Measurements from ENCODE around the gene CDHR3. TPM values are rescaled to one million over a fixed set of nuclear protein-coding genes. Genes with fewer than 3 reads are reported as not detected.
A peak's percentile ranks its signal among the peaks of the same experiment; 100 is the strongest.

CDHR3 gene
- total RNA-seq, 1 donor from 2014 or later, result 10.6 TPM

DNA sequence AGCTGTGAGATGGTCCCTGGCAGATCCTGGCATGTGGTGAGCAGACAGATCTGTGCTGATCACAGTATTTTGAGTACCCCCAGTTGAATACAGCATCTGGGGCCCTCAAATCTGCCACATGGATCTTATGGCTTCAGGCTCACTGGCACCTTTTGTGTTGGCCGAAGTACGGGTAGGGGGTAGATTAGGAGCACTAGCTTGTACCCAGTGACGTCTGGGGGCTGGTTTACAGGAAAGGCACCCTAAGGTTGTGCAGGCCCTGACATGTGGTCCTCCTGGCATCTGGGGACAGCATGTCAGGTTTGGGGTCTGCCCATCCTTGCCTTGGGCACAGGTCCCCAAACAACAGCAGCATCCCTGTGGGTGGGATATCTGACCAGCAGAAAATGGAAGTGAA, 95.9 kb downstream of the CDHR3 start:
- no peaks in the 10 kb centered on the region for H3K9me3 Mint-ChIP-seq (ENCODE audit: unreplicated experiment)

DNA sequence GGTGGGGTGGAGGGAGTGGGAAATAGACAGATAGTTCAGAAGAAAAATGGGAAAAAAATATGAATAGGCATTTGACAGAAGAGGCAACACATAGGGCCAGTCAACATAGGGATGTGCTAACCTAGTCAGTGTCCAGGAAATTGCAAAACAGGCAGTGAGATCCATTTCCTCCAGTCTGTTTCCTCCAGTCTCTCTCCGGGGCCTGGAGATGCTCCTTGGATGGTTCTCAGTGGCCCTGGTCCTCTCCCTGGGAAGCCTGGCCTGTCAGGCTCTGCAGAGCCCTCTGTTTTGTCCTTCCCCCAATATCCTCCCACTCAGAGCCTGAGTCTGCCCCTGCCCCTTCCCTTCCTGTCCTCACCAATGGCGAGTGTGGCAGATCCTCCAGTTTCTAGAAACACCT, 96.5 kb downstream of the CDHR3 start:
- H3K4me1 Mint-ChIP-seq (ENCODE audit: unreplicated experiment), result peaks cover 36% of the 10 kb centered on the region
- H3K4me3 Mint-ChIP-seq (ENCODE audit: unreplicated experiment), result no peak overlapping the region
- peaks cover 6% of the 10 kb centered on the region for H3K27me3 Mint-ChIP-seq (ENCODE audit: unreplicated experiment)
- H3K27ac Mint-ChIP-seq (ENCODE audit: unreplicated experiment), result peak overlapping the region; percentile 64
- TF ChIP-seq, protein P1, sequence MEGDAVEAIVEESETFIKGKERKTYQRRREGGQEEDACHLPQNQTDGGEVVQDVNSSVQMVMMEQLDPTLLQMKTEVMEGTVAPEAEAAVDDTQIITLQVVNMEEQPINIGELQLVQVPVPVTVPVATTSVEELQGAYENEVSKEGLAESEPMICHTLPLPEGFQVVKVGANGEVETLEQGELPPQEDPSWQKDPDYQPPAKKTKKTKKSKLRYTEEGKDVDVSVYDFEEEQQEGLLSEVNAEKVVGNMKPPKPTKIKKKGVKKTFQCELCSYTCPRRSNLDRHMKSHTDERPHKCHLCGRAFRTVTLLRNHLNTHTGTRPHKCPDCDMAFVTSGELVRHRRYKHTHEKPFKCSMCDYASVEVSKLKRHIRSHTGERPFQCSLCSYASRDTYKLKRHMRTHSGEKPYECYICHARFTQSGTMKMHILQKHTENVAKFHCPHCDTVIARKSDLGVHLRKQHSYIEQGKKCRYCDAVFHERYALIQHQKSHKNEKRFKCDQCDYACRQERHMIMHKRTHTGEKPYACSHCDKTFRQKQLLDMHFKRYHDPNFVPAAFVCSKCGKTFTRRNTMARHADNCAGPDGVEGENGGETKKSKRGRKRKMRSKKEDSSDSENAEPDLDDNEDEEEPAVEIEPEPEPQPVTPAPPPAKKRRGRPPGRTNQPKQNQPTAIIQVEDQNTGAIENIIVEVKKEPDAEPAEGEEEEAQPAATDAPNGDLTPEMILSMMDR (IDR thresholded peaks at IDR 0.05; ENCODE audit: unreplicated experiment), result no peak
- H3K9me3 Mint-ChIP-seq (ENCODE audit: unreplicated experiment), result no peaks in the 10 kb centered on the region
- DNase-seq (ENCODE audit: low spot score), result no peak
- peaks cover 4% of the 10 kb centered on the region for H3K36me3 Mint-ChIP-seq (ENCODE audit: low read depth, unreplicated experiment)

More for the DNA sequence above, 95.9 kb downstream of the CDHR3 start:
- Mint-ChIP-seq H3K36me3 (ENCODE audit: low read depth, unreplicated experiment) (peaks cover 4% of the 10 kb centered on the region), H3K4me1 (ENCODE audit: unreplicated experiment) (peaks cover 32% of the 10 kb centered on the region), H3K27ac (ENCODE audit: unreplicated experiment) (peak overlapping the region; percentile 64), H3K27me3 (ENCODE audit: unreplicated experiment) (peaks cover 6% of the 10 kb centered on the region), H3K4me3 (ENCODE audit: unreplicated experiment) (no peak overlapping the region)
- TF ChIP-seq, protein P1 (IDR thresholded peaks at IDR 0.05; ENCODE audit: unreplicated experiment), result no peak
- DNase-seq (ENCODE audit: low spot score), result no peak

DNA sequence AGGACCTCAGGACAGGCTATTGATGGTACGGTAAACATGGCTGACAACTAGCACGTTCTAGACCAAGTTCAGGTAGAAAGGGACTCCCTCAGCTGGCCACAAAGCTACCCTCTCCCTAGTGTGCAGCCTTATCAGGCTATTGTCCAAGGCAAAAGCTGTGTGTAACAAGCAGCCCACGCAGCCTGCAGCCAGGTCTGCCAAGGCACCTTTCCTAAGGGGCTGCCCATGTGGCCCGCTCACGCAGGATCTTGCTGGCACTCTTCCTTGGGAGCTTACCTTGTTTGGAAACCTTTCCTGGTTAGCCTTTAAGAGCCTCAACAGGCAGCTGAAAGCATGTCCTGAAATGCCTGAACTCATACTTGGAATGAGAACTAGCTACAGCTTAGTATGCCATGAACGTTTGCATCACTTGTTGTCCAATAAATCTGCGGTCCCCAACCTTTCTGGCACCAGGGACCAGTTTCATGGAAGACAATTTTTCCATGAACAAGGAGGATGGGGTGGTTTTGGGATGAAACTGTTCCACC, 97.4 kb downstream of the CDHR3 start:
- Mint-ChIP-seq H3K36me3 (ENCODE audit: low read depth, unreplicated experiment) (peaks cover 4% of the 10 kb centered on the region), H3K9me3 (ENCODE audit: unreplicated experiment) (no peaks in the 10 kb centered on the region), H3K27me3 (ENCODE audit: unreplicated experiment) (peaks cover 6% of the 10 kb centered on the region), H3K27ac (ENCODE audit: unreplicated experiment) (no peak overlapping the region), H3K4me1 (ENCODE audit: unreplicated experiment) (peaks cover 33% of the 10 kb centered on the region), H3K4me3 (ENCODE audit: unreplicated experiment) (no peak overlapping the region)
- no peak for DNase-seq (ENCODE audit: low spot score)
- TF ChIP-seq, protein P1 (IDR thresholded peaks at IDR 0.05; ENCODE audit: unreplicated experiment), result no peak

DNA sequence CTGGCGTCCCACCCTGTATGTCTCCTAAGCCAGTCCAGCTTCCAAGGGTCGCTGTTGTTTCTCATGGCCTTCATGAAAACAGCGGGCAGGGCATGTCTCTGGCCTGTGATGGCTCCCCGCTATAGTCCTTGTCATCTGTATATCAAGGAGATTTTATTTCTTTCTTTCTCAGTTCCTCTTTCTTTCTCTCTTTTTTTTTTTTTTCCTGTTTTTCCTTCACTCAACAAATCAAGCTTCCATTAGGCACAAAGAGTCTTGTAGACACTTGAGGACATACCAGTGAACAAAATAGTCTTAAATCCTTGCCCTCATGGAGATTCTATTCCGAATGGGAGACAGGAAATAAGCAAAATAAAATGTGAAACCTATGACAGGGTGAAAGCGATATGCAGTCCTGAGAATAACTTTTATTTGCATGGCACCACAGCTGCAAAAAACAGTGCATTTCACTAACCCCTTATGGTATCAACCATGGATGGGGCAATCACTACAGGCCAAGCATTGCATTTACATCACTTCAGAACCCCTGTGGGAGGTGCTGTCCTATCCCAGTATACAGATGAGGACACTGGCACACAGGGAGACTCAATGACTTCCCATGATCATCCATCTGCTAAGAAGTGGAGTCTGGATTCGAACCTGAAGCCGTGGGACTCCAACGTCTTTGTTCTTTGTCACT, 98.4 kb downstream of the CDHR3 start:
- DNase-seq (ENCODE audit: low spot score), result no peak
- peaks cover 4% of the 10 kb centered on the region for H3K36me3 Mint-ChIP-seq (ENCODE audit: low read depth, unreplicated experiment)
- H3K9me3 Mint-ChIP-seq (ENCODE audit: unreplicated experiment), result no peaks in the 10 kb centered on the region
- TF ChIP-seq, protein P1 (IDR thresholded peaks at IDR 0.05; ENCODE audit: unreplicated experiment), result no peak
- H3K4me3 Mint-ChIP-seq (ENCODE audit: unreplicated experiment), result peak overlapping the region; percentile 31
- H3K27me3 Mint-ChIP-seq (ENCODE audit: unreplicated experiment), result peaks cover 6% of the 10 kb centered on the region
- peaks cover 37% of the 10 kb centered on the region for H3K4me1 Mint-ChIP-seq (ENCODE audit: unreplicated experiment)
- no peak overlapping the region for H3K27ac Mint-ChIP-seq (ENCODE audit: unreplicated experiment)

DNA sequence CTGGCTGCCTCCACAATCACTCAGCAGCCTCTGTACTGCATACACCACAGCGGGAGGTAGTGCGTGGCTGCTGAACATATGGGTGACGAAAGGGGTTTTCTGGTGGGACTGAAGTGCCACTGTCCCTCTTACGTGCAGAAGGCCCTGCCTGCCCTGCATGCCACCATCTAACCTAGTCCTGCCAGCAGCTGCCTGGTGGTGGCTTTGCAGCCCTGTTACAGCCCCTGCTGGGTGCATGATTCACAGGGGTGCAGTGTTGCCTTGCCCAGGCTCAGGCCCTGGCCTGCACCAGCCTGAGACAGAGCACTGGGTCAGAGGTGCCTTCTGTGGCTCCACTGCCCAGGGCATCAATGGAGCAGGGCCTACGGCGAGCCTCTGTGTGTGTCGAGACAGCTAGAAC, 98.9 kb downstream of the CDHR3 start:
- no peak overlapping the region for H3K4me3 Mint-ChIP-seq (ENCODE audit: unreplicated experiment)
- peaks cover 4% of the 10 kb centered on the region for H3K36me3 Mint-ChIP-seq (ENCODE audit: low read depth, unreplicated experiment)
- no peak overlapping the region for H3K27ac Mint-ChIP-seq (ENCODE audit: unreplicated experiment)

More for the DNA sequence above, 98.9 kb downstream of the CDHR3 start:
- no peaks in the 10 kb centered on the region for H3K9me3 Mint-ChIP-seq (ENCODE audit: unreplicated experiment)
- H3K27me3 Mint-ChIP-seq (ENCODE audit: unreplicated experiment), result peaks cover 6% of the 10 kb centered on the region
- DNase-seq (ENCODE audit: low spot score), result no peak
- peaks cover 35% of the 10 kb centered on the region for H3K4me1 Mint-ChIP-seq (ENCODE audit: unreplicated experiment)
- TF ChIP-seq, protein P1 (IDR thresholded peaks at IDR 0.05; ENCODE audit: unreplicated experiment), result no peak

Measured in endothelial cell (in vitro differentiated cells).